Measurements from ENCODE around the gene STX18. TPM values are rescaled to one million over a fixed set of nuclear protein-coding genes. Genes with fewer than 3 reads are reported as not detected.

Gene STX18
- total and polyA plus RNA-seq, 4 donors = 10.2 to 17.1 (median 12.4) TPM

DNA sequence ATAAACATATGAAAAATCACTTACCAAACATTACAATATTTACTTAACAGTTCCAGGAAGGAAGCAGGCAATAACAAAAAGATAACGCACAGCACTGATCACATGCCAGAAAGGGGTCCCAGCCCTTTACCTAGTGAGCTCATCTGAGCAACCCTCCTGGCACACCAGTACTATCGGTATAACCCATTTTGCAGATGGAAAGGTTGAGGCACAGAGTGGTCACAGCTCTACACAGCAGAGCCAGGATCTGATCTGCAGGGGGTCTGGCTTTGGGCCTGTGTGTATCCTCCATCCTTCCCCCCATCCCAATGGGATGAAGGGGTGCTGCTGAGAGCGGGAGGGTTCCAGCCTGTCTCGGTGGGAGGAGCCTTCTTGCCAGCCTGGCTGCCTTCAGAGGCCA, 150.0 kb downstream of the STX18 start (continued):
- TF ChIP-seq, protein P1, sequence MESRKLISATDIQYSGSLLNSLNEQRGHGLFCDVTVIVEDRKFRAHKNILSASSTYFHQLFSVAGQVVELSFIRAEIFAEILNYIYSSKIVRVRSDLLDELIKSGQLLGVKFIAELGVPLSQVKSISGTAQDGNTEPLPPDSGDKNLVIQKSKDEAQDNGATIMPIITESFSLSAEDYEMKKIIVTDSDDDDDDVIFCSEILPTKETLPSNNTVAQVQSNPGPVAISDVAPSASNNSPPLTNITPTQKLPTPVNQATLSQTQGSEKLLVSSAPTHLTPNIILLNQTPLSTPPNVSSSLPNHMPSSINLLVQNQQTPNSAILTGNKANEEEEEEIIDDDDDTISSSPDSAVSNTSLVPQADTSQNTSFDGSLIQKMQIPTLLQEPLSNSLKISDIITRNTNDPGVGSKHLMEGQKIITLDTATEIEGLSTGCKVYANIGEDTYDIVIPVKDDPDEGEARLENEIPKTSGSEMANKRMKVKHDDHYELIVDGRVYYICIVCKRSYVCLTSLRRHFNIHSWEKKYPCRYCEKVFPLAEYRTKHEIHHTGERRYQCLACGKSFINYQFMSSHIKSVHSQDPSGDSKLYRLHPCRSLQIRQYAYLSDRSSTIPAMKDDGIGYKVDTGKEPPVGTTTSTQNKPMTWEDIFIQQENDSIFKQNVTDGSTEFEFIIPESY (IDR thresholded peaks at IDR 0.05) = no peak

DNA sequence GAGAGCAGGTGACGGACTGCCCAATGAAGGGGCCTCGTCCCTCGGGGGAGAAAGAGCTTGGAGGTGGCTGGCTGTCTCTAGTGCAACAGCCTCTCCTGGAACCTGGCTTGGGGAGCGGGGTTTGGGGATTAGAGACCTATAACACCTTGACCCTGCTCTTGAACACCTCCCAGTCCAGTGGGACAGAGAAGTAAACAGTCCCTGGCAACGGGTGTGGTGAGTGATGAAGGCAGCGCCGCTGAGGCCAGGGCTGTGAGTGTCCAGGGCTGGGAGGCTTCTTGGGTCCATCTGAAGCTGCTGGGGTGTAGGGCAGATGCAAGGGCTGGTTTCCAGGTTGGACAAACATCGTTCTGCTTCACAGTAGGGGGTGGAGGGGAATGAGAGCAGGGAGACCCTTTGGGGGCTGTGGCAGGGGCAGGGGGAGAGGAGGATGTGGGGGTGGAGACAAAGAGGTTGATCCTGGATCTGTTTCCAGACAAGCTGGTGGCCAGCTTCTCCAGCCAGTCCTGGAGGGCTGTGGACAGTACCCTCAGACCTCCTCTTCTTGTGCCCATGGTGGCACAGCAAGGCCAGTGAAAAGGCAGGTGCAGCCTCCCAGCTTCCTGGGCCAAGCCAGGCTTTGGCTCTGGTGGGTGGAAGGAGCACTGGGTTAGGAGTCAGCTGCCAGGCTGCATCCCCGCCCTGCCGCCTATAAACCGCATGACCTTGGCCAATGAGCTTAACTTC, 151.2 kb downstream of the STX18 start:
- Histone ChIP-seq H3K27me3 (ENCODE audit: control insufficient read depth in 4 of 4, insufficient read depth in 4 of 4, low read length in 3 of 4) (peaks cover 0 to 18% (median 5%) of the 10 kb centered on the region in 4 donors), H3K27ac (ENCODE audit: low read depth in 1 of 2, low read length in 2 of 2) (no peak overlapping the region), H3K4me1 (ENCODE audit: control insufficient read depth in 4 of 4, insufficient read depth in 4 of 4, low read length in 3 of 4) (peaks cover 5 to 23% (median 12%) of the 10 kb centered on the region in 4 donors), H3K9ac (ENCODE audit: low read depth in 1 of 2, low read length in 2 of 2) (no peak overlapping the region), H3K4me3 (ENCODE audit: low read depth in 1 of 3, low read length in 3 of 3) (no peak overlapping the region), H3K9me3 (ENCODE audit: control insufficient read depth in 4 of 4, low read length in 3 of 4) (no peaks in the 10 kb centered on the region), H3K36me3 (ENCODE audit: control insufficient read depth in 4 of 4, insufficient read depth in 3 of 4, low read depth in 1 of 4, low read length in 3 of 4) (no peaks in the 10 kb centered on the region)
- no peak for DNase-seq (ENCODE audit: low spot score)
- WGBS = 80% methylated on average over 11 of the region's 11 CpGs
- TF ChIP-seq YY1 (IDR thresholded peaks at IDR 0.05) = no peak
- TF ChIP-seq HNF4A (conservative IDR thresholded peaks at IDR 0.05) = no peak
- TF ChIP-seq FOXA2 (IDR thresholded peaks at IDR 0.05) = no peak
- TF ChIP-seq TAF1 (conservative IDR thresholded peaks at IDR 0.05) = no peak
- TF ChIP-seq, protein P2, sequence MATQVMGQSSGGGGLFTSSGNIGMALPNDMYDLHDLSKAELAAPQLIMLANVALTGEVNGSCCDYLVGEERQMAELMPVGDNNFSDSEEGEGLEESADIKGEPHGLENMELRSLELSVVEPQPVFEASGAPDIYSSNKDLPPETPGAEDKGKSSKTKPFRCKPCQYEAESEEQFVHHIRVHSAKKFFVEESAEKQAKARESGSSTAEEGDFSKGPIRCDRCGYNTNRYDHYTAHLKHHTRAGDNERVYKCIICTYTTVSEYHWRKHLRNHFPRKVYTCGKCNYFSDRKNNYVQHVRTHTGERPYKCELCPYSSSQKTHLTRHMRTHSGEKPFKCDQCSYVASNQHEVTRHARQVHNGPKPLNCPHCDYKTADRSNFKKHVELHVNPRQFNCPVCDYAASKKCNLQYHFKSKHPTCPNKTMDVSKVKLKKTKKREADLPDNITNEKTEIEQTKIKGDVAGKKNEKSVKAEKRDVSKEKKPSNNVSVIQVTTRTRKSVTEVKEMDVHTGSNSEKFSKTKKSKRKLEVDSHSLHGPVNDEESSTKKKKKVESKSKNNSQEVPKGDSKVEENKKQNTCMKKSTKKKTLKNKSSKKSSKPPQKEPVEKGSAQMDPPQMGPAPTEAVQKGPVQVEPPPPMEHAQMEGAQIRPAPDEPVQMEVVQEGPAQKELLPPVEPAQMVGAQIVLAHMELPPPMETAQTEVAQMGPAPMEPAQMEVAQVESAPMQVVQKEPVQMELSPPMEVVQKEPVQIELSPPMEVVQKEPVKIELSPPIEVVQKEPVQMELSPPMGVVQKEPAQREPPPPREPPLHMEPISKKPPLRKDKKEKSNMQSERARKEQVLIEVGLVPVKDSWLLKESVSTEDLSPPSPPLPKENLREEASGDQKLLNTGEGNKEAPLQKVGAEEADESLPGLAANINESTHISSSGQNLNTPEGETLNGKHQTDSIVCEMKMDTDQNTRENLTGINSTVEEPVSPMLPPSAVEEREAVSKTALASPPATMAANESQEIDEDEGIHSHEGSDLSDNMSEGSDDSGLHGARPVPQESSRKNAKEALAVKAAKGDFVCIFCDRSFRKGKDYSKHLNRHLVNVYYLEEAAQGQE (IDR thresholded peaks at IDR 0.05) = no peak
- TF ChIP-seq FOXA1 (IDR thresholded peaks at IDR 0.05) = no peak
- TF ChIP-seq, protein P3, sequence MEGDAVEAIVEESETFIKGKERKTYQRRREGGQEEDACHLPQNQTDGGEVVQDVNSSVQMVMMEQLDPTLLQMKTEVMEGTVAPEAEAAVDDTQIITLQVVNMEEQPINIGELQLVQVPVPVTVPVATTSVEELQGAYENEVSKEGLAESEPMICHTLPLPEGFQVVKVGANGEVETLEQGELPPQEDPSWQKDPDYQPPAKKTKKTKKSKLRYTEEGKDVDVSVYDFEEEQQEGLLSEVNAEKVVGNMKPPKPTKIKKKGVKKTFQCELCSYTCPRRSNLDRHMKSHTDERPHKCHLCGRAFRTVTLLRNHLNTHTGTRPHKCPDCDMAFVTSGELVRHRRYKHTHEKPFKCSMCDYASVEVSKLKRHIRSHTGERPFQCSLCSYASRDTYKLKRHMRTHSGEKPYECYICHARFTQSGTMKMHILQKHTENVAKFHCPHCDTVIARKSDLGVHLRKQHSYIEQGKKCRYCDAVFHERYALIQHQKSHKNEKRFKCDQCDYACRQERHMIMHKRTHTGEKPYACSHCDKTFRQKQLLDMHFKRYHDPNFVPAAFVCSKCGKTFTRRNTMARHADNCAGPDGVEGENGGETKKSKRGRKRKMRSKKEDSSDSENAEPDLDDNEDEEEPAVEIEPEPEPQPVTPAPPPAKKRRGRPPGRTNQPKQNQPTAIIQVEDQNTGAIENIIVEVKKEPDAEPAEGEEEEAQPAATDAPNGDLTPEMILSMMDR (IDR thresholded peaks at IDR 0.05; ENCODE audit: low read depth, low read length, missing input control) = no peak
- TF ChIP-seq EGR1 (IDR thresholded peaks at IDR 0.05; ENCODE audit: low read depth in 2 of 2) = no peak
- TF ChIP-seq HNF4G (IDR thresholded peaks at IDR 0.05) = no peak
- TF ChIP-seq, protein P4, sequence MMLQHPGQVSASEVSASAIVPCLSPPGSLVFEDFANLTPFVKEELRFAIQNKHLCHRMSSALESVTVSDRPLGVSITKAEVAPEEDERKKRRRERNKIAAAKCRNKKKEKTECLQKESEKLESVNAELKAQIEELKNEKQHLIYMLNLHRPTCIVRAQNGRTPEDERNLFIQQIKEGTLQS (IDR thresholded peaks at IDR 0.05) = no peak
- no peak for TF ChIP-seq SP1 (IDR thresholded peaks at IDR 0.05)
- TF ChIP-seq RAD21 (IDR thresholded peaks at IDR 0.05) = no peak
- TF ChIP-seq RXRA (IDR thresholded peaks at IDR 0.05) = no peak
- TF ChIP-seq GABPA (IDR thresholded peaks at IDR 0.05 in 1 of 2, conservative IDR thresholded peaks at IDR 0.05 in 1 of 2) = no peak

Measured in liver (tissue), 9 donors.